A549 treated with AZD2906 at 1 μM for 4 hours (cell line): Measurements from ENCODE around the gene FAM43A. TPM values are rescaled to one million over a fixed set of nuclear protein-coding genes. Genes with fewer than 3 reads are reported as not detected.

Experiments used
- total RNA-seq: library from RNA; stranded (reverse); fragments of 200-300 nt; extraction: Qiagen RNA extraction; gene quantifications from 5 replicates; pipeline ENCODE4 v1.2.3, GENCODE V29; 2022

The FAM43A gene, protein sequence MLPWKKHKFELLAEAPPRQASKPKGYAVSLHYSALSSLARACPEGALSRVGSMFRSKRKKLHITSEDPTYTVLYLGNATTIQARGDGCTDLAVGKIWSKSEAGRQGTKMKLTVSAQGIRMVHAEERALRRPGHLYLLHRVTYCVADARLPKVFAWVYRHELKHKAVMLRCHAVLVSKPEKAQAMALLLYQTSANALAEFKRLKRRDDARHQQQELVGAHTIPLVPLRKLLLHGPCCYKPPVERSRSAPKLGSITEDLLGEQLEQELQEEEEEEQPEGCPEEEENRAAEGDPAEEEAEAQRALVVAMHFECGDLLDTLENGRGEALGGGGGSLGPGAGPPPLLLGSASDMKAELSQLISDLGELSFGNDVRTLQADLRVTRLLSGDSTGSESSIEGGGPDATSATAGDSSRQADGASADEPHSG
- total RNA-seq: 11.3 to 23.6 TPM (median 22.1 TPM) in 5 replicates

DNA sequence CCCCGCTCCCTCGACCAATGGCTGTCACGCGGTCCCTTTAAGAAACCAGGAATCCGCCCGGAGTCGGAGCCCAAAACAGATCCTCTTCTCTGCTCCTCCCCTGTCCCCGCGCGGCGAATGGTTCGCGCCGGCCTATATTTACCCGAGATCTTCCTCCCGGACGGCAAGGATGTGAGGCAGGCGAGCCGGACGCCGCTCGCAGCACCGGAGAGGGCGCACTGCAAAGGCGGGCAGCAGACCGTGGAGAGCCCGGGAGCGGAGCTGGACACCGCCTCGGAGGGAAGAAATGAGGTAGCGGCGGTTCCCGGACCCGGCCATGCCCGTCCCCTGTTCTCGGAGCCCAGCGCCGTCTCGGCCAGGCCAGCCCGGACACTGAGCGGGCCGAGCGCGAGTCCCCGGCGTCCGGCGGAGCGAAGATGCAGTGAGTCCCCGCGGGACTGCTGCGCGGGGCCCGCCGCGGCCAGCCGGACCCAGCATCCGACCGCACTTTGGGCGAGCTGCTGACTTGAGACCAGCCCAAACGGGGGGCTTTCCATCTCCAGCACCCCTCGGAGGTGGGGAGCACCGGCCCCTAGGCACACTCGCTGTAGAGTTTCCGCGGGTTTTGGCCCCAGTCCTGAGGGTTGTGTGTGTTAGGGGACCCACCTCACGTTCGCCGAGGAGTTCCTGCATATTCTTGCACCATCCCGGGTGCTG lies at the start of gene FAM43A:
Gene FAM43A (plus strand): TSS at position 166 of the 696 bp plus-strand sequence. CDS start 944 bp downstream, outside the sequence.

DNA sequence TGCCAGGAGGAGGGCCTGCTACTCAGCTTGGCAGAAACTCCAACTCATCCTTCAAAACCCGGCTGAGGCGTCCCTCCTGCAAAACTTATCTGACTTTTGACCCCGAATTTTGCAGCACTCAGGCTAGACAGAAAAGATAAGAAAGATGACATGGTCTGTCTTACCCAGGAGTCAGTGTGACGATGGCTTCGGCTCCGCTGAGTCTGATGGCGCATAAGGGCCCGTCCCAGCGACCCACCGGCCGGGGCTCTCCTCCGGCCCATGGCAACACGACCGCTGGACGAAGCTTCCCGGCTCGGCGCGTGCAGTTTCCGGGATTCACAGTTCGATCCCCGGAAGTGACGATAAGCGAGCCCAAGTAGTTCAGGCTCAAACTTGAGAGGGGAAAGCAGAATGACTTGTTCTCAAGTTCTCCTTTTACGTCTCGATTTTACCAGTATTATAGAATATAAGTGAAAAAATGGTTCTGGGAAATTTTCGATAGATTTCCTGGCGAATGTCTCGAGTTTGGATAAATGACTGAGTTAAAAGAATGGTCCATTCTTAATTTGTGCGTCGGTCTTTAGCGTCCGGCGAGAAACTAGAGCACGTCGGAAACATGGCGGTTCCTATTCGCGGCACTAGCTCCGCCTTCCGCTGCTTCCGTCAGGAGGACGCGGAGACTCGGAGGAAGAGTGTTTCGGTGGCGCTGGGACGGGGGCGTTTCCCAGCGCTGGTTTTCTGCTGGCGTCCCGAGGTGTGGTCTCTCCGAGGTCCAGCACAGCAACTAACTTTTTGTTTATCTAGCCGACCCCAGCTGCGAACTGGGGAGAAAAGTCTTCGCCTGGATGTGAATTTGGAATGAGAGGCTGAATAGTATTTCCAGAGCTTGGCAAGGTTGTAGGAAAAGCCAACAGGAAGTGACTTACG lies 13.5 kb upstream of the FAM43A start, which contains the start of gene LSG1:
Gene LSG1 (minus strand): TSS at position 292 of the 909 bp plus-strand sequence. CDS start 29 bp downstream, at position 263.

Other genes with a start within 250 kb of the FAM43A start
- gene ATP13A3, start 198.9 kb upstream of the FAM43A start, total RNA-seq: 19.6 to 37.9 TPM (median 27.5 TPM) in 5 replicates
- 8.1 to 11.3 TPM (median 10.6 TPM) in 5 replicates for gene TMEM44, start 52.5 kb upstream of the FAM43A start, total RNA-seq
- 26.5 to 31.0 TPM (median 28.5 TPM) in 5 replicates for gene LSG1, start 13.7 kb upstream of the FAM43A start, total RNA-seq